OCI-LY1 (cell line): ENCODE measurements around the gene ZNF160.
A peak's percentile ranks its signal among the peaks of the same experiment; 100 is the strongest.

Experiments used
- H2AFZ ChIP-seq: fragments of 200-600 bp; sonication (generic), shearing (Covaris generic); 2 replicates; pipeline ENCODE4 v1.6.0; 2014; ENCODE audit warnings: antibody characterized with exemption, mild to moderate bottlenecking, low read length
- H3F3A ChIP-seq: fragments of 200-600 bp; sonication (generic), shearing (Covaris generic); 2 replicates; pipeline ENCODE4 v1.6.0; 2014; ENCODE audit warnings: mild to moderate bottlenecking, antibody characterized with exemption, low read length, moderate library complexity; ENCODE audit not compliant: insufficient read depth
- H3K27ac ChIP-seq: fragments of 200-600 bp; sonication (generic); 2 replicates; pipeline ENCODE4 v1.5.1; 2014; ENCODE audit warnings: low read length, mixed run types, mild to moderate bottlenecking, low read depth; ENCODE audit not compliant: poor library complexity, severe bottlenecking
- H3K27me3 ChIP-seq: fragments of 200-600 bp; sonication (generic); 2 replicates; pipeline ENCODE4 v1.6.0; 2014; ENCODE audit warnings: antibody characterized with exemption, mild to moderate bottlenecking, low read length, moderate library complexity; ENCODE audit not compliant: insufficient read depth
- H3K36me3 ChIP-seq: fragments of 200-600 bp; sonication (generic); 2 replicates; pipeline ENCODE4 v1.6.1; 2014; ENCODE audit warnings: mild to moderate bottlenecking, antibody characterized with exemption, low read length, moderate library complexity, mixed read lengths; ENCODE audit not compliant: insufficient read depth
- H3K4me1 ChIP-seq: fragments of 200-600 bp; sonication (generic); 2 replicates; pipeline ENCODE4 v1.5.1; 2014; ENCODE audit warnings: mild to moderate bottlenecking, low read length, moderate library complexity; ENCODE audit not compliant: insufficient read depth, severe bottlenecking
- H3K4me2 ChIP-seq: fragments of 200-600 bp; sonication (generic), shearing (Covaris generic); 2 replicates; pipeline ENCODE4 v1.6.1; 2014; ENCODE audit warnings: low read length
- H3K4me3 ChIP-seq: fragments of 200-600 bp; sonication (generic); 2 replicates; pipeline ENCODE4 v1.5.1; 2014; ENCODE audit warnings: low read length, low read depth, mild to moderate bottlenecking, mixed read lengths; ENCODE audit not compliant: poor library complexity, severe bottlenecking
- H3K79me2 ChIP-seq: fragments of 200-600 bp; shearing (Covaris generic); 2 replicates; pipeline ENCODE4 v1.6.1; 2016; ENCODE audit warnings: mixed run types, low read length, mixed read lengths; ENCODE audit not compliant: insufficient read depth
- H3K9ac ChIP-seq: fragments of 200-600 bp; sonication (generic), shearing (Covaris generic); 2 replicates; pipeline ENCODE4 v1.6.1; 2014; ENCODE audit warnings: mild to moderate bottlenecking, low read length, mixed read lengths
- H3K9me2 ChIP-seq: fragments of 200-600 bp; sonication (generic), shearing (Covaris generic); 2 replicates; pipeline ENCODE4 v1.6.1; 2014; ENCODE audit warnings: low read depth, mild to moderate bottlenecking, low read length, mixed read lengths
- H3K9me3 ChIP-seq: fragments of 200-600 bp; shearing (Covaris generic); 2 replicates; pipeline ENCODE4 v1.6.1; 2014; ENCODE audit warnings: low read length, mixed read lengths
- H4K20me1 ChIP-seq: fragments of 200-600 bp; sonication (generic), shearing (Covaris generic); 2 replicates; pipeline ENCODE4 v1.6.0; 2016; ENCODE audit warnings: mild to moderate bottlenecking, low read length; ENCODE audit not compliant: insufficient read depth
- CTCF ChIP-seq: fragments of 200-600 bp; sonication (generic), shearing (Covaris generic); IDR thresholded peaks from 2 replicates; pipeline ENCODE4 v1.5.1; 2017; ENCODE audit warnings: mild to moderate bottlenecking, antibody characterized with exemption, low read length, moderate library complexity, mixed read lengths
- EZH2 ChIP-seq: fragments of 200-600 bp; sonication (generic), shearing (Covaris generic); IDR thresholded peaks from 2 replicates; pipeline ENCODE4 v1.8.0; 2017; ENCODE audit warnings: borderline replicate concordance, mixed run types, mild to moderate bottlenecking, antibody characterized with exemption, low read length, moderate library complexity, mixed read lengths

Gene ZNF160

GRCh38 chr19:53136432-53136831 is 33.2 kb upstream of the ZNF160 start:
- Histone ChIP-seq H3K9ac (no peak overlapping the region), H3K79me2 (no peaks in the 10 kb centered on the region), H3K4me1 (no peaks in the 10 kb centered on the region), H3K4me3 (no peak overlapping the region), H2AFZ (no peak overlapping the region), H4K20me1 (no peaks in the 10 kb centered on the region), H3K9me2 (no peaks in the 10 kb centered on the region), H3F3A (no peaks in the 10 kb centered on the region), H3K27ac (no peak overlapping the region), H3K9me3 (peaks cover 13% of the 10 kb centered on the region), H3K4me2 (no peak overlapping the region), H3K36me3 (no peaks in the 10 kb centered on the region), H3K27me3 (no peaks in the 10 kb centered on the region)
- TF ChIP-seq CTCF (no peak), EZH2 (no peak)

GRCh38 chr19:53132141-53132991 is 29.1 kb upstream of the ZNF160 start, which contains the start of gene ZNF415:
TSS of gene ZNF415 (minus strand) at chr19:53132910. CDS start at chr19:53122676, 10,234 bp downstream.
- Histone ChIP-seq H3K36me3 (no peaks in the 10 kb centered on the region), H3K27ac (no peak within 1 kb of the TSS), H2AFZ (no peak within 1 kb of the TSS), H3K27me3 (no peaks in the 10 kb centered on the region), H3K4me2 (peak within 1 kb of the TSS; percentile 63), H3K9ac (peak within 1 kb of the TSS; percentile 60), H3K79me2 (no peaks in the 10 kb centered on the region), H3F3A (no peaks in the 10 kb centered on the region), H3K9me2 (no peaks in the 10 kb centered on the region), H3K4me3 (peak within 1 kb of the TSS; percentile 62), H4K20me1 (no peaks in the 10 kb centered on the region), H3K9me3 (peaks cover 5% of the 10 kb centered on the region; the same call in 1 of the 2 replicates), H3K4me1 (no peaks in the 10 kb centered on the region)
- TF ChIP-seq CTCF (no peak), EZH2 (no peak)

DNA sequence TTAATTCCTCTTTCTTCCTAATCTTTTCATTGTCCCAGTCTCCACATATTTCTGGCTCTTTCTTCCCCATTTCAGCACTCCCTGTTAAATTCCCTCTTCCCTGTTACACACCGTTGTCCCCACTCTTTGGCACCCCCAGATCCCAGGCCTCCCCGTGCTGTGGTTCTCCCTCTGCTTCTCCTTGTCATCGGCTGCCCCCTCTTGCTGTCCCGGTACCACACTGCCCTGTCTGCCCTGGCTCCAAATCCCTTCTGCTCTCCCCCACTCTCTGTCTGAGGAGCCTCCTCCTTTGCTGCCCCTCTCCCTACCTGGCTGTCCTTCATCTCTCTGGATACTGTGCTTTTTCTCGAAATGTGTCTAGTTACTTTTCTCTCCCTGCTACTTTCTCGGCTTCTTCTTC is 28.5 kb upstream of the ZNF160 start:
- H3K27ac ChIP-seq = no peak overlapping the region
- peak overlapping the region; percentile 62 for H3K4me3 ChIP-seq
- H3K4me2 ChIP-seq = peak overlapping the region; percentile 63
- H3F3A ChIP-seq = no peaks in the 10 kb centered on the region
- peaks cover 5% of the 10 kb centered on the region; the same call in 1 of the 2 replicates for H3K9me3 ChIP-seq
- H3K9me2 ChIP-seq = no peaks in the 10 kb centered on the region
- no peaks in the 10 kb centered on the region for H4K20me1 ChIP-seq
- H3K36me3 ChIP-seq = no peaks in the 10 kb centered on the region
- H3K9ac ChIP-seq = no peak overlapping the region; the same call in 1 of the 2 replicates
- TF ChIP-seq EZH2 (no peak), CTCF (no peak)
- H3K27me3 ChIP-seq = no peaks in the 10 kb centered on the region
- H3K4me1 ChIP-seq = no peaks in the 10 kb centered on the region
- no peaks in the 10 kb centered on the region for H3K79me2 ChIP-seq
- H2AFZ ChIP-seq = no peak overlapping the region
